Karpas-422 (cell line): Measurements from ENCODE around the gene HUWE1. TPM values are rescaled to one million over a fixed set of nuclear protein-coding genes. Genes with fewer than 3 reads are reported as not detected.

ENCODE experiments used
- DNase-seq: peaks from one replicate; pipeline ENCODE4 v3.0.0-alpha.2; 2015
- H2AFZ ChIP-seq: fragments of 200-600 bp; sonication (generic); 2 replicates; pipeline ENCODE4 v1.6.1; 2014; ENCODE audit warnings: antibody characterized with exemption, low read length, mixed read lengths
- H3K27ac ChIP-seq: fragments of 200-600 bp; sonication (generic); 2 replicates; pipeline ENCODE4 v1.5.1; 2014; ENCODE audit warnings: mild to moderate bottlenecking, low read length, moderate library complexity
- H3K27me3 ChIP-seq: fragments of 200-600 bp; sonication (generic); 2 replicates; pipeline ENCODE4 v1.6.1; 2014; ENCODE audit warnings: low read length, mixed read lengths
- H3K36me3 ChIP-seq: fragments of 200-600 bp; sonication (generic); 2 replicates; pipeline ENCODE4 v1.6.1; 2014; ENCODE audit warnings: low read length, mixed read lengths; ENCODE audit not compliant: insufficient read depth
- H3K4me1 ChIP-seq: fragments of 200-600 bp; sonication (generic); 2 replicates; pipeline ENCODE4 v1.6.1; 2014; ENCODE audit warnings: mild to moderate bottlenecking, low read length, mixed read lengths
- H3K4me2 ChIP-seq: fragments of 200-600 bp; sonication (generic); 2 replicates; pipeline ENCODE4 v1.6.1; 2014; ENCODE audit warnings: low read length, low read depth, mild to moderate bottlenecking; ENCODE audit not compliant: poor library complexity, severe bottlenecking
- H3K4me3 ChIP-seq: fragments of 200-600 bp; sonication (generic); 2 replicates; pipeline ENCODE4 v1.5.1; 2014; ENCODE audit warnings: mild to moderate bottlenecking, antibody characterized with exemption, low read length, mixed read lengths
- H3K79me2 ChIP-seq: fragments of 200-600 bp; sonication (generic); 2 replicates; pipeline ENCODE4 v1.6.1; 2014; ENCODE audit warnings: mild to moderate bottlenecking, low read length, mixed read lengths
- H3K9ac ChIP-seq: fragments of 200-600 bp; sonication (generic); 2 replicates; pipeline ENCODE4 v1.6.0; 2014; ENCODE audit warnings: low read length
- H3K9me2 ChIP-seq: fragments of 200-600 bp; sonication (generic), shearing (Covaris generic); replicated peaks from 2 replicates; pipeline ENCODE4 v1.6.0; 2014; ENCODE audit warnings: mild to moderate bottlenecking, low read length, moderate library complexity; ENCODE audit not compliant: insufficient read depth
- H3K9me3 ChIP-seq: fragments of 300-700, 200-600 bp; sonication (generic); 2 replicates; pipeline ENCODE4 v1.6.1; 2014; ENCODE audit warnings: low read length, mixed read lengths
- H4K20me1 ChIP-seq: fragments of 200-600 bp; sonication (generic); 2 replicates; pipeline ENCODE4 v1.6.1; 2014; ENCODE audit warnings: mild to moderate bottlenecking, antibody characterized with exemption, low read length, low read depth; ENCODE audit not compliant: insufficient read depth
- total RNA-seq: library from RNA; depleted of rRNA; stranded (reverse); fragments of >200 nt; shearing (Covaris generic); gene quantifications from 2 replicates; pipeline ENCODE4 v1.2.3, GENCODE V29; 2014; ENCODE audit warnings: low replicate concordance

Gene HUWE1
- total RNA-seq, 1 experiment from 2014 or later, result 104 TPM

DNA sequence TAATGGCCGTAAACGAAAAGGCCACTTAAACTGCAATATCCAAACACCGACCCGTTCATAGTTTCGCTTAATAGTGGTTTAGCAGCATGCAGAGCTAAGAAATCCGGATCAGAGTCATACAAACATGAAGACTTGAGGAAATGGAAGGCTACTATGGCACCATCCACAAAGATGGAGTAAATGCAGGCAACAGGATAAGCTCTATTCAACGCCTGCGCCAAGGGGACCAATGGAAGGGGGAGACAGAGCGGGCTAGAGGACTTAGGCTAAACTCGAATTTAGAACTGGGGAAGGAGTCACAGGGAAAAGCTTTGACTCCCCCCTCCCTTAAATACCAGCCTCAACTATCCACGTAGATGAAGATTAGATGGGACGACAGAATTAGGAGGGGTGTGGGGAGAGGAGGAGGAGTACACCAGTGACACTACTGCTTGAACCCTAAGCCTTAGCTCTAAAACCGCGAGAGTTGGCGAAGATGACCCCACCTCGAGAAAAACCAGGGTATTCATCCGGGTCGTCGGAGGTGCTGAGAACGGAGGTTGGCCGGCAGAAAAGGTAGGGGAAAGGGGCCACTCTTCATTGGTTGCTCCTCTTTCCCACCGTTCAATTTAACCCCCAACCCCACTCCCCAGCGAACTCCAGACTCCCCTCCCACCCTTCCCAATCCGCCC, 3.5 kb downstream of the HUWE1 start:
- peak overlapping the region; percentile 83 for H3K4me3 ChIP-seq
- H3K27ac ChIP-seq, result peak overlapping the region; percentile 73
- H2AFZ ChIP-seq, result no peak overlapping the region
- no peaks in the 10 kb centered on the region for H3K9me3 ChIP-seq
- no peaks in the 10 kb centered on the region for H3K27me3 ChIP-seq
- peak overlapping the region; percentile 80 for H3K4me2 ChIP-seq
- peaks cover 25% of the 10 kb centered on the region for H3K4me1 ChIP-seq
- H3K9ac ChIP-seq, result peak overlapping the region; percentile 86
- DNase-seq, result peak; percentile 73
- H3K9me2 ChIP-seq, result no peaks in the 10 kb centered on the region
- peaks cover 68% of the 10 kb centered on the region for H3K79me2 ChIP-seq
- peaks cover 14% of the 10 kb centered on the region; the same call in 1 of the 2 replicates for H4K20me1 ChIP-seq
- peaks cover 24% of the 10 kb centered on the region for H3K36me3 ChIP-seq

DNA sequence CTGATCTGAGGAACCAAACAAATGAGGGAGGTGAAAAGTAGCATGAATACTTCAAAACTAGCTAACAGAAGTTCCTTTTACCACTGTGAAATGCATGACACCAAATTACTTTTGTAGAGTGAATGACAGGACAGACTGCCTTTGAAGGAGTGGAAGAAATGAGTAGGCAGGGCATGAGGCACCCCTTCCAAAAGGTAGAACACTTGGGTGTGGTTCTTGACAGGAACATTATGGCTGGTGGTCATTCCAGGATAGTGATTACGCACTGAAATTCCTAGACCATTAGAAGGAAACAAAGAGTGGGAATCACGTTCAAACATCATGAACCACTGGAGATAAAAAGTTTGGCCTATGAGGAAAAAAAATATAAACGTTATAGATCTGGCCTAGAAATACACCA, 4.9 kb downstream of the HUWE1 start:
- DNase-seq, result no peak
- Histone ChIP-seq H3K4me3 (no peak overlapping the region), H3K9ac (no peak overlapping the region), H3K4me2 (peak overlapping the region; percentile 11), H3K79me2 (peaks cover 82% of the 10 kb centered on the region), H3K27ac (no peak overlapping the region), H3K4me1 (peaks cover 21% of the 10 kb centered on the region), H3K27me3 (no peaks in the 10 kb centered on the region), H3K36me3 (peaks cover 30% of the 10 kb centered on the region), H4K20me1 (peaks cover 15% of the 10 kb centered on the region; the same call in 1 of the 2 replicates), H2AFZ (no peak overlapping the region), H3K9me2 (no peaks in the 10 kb centered on the region), H3K9me3 (no peaks in the 10 kb centered on the region)

DNA sequence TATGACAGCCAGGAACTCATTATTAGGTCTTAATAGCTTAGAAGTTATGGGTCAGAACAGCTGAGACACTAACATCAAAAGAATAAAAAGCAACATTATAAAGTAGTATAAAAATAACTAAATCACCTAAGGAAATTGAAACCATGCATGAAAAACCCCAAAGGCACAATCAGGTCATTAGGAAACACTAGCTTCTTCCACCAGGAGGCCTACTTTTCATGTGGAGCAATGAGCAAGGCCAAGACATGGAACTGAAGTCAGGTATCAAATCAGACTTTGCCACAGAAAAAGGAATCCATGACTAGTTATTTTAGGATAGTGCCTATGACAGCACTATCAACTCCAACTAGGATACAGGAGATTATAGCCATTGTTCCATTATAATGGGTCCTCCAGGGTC, 7.9 kb downstream of the HUWE1 start:
- no peaks in the 10 kb centered on the region for H3K9me2 ChIP-seq
- peaks cover 42% of the 10 kb centered on the region for H3K36me3 ChIP-seq
- no peaks in the 10 kb centered on the region for H3K27me3 ChIP-seq
- H3K4me1 ChIP-seq, result peaks cover 14% of the 10 kb centered on the region
- peak; percentile 43 for DNase-seq
- no peak overlapping the region for H3K4me3 ChIP-seq
- no peaks in the 10 kb centered on the region for H3K9me3 ChIP-seq
- H4K20me1 ChIP-seq, result peaks cover 21% of the 10 kb centered on the region; the same call in 1 of the 2 replicates
- H3K79me2 ChIP-seq, result peaks cover 99% of the 10 kb centered on the region
- H2AFZ ChIP-seq, result no peak overlapping the region
- H3K9ac ChIP-seq, result no peak overlapping the region
- H3K27ac ChIP-seq, result no peak overlapping the region
- no peak overlapping the region for H3K4me2 ChIP-seq

DNA sequence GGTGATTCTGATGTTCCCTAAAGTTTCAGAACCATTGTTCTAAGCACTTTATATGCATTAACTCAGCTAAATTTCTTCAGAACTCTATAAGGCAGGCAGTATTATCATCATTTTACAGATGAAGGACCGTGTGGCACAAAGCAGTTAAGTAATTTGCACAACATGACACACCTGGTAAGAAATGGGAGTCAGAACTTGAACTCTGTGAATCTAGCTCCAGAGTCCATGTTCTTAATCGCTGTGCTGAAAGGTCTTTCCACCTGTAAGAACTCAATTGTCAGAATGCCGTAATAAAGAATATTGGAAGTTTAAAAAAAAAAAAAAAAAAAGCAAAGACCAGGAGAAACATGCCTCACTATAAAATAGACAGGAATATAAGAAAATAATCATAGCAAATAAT, 9.2 kb downstream of the HUWE1 start:
- Histone ChIP-seq H3K36me3 (peaks cover 44% of the 10 kb centered on the region), H3K27me3 (no peaks in the 10 kb centered on the region), H3K9me3 (no peaks in the 10 kb centered on the region), H3K4me2 (no peak overlapping the region), H2AFZ (no peak overlapping the region), H3K9me2 (no peaks in the 10 kb centered on the region), H3K9ac (no peak overlapping the region), H3K4me1 (peaks cover 8% of the 10 kb centered on the region), H4K20me1 (peaks cover 13% of the 10 kb centered on the region; the same call in 1 of the 2 replicates), H3K27ac (no peak overlapping the region), H3K4me3 (no peak overlapping the region), H3K79me2 (peaks cover 97% of the 10 kb centered on the region)
- no peak for DNase-seq

DNA sequence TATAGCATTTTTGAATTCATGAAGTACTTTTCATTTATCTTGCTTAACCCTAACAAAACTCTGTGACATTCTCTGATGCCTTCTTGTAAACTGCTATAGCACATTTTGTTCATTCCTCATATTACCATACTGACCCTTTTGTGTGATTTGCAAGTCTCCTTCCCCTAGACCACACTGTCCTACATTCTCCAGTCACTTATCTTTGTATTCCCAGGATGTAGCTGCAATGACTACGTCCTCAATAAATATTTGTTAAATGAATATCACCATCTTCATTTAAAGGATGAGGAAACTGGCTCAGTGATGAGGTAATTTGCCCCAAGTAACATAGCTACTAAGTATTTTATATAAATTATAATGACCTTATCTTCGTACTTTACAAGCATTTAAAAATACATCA, 11.9 kb downstream of the HUWE1 start:
- Histone ChIP-seq H3K4me3 (no peak overlapping the region), H3K27me3 (no peaks in the 10 kb centered on the region), H3K9ac (no peak overlapping the region), H3K4me1 (no peaks in the 10 kb centered on the region), H2AFZ (no peak overlapping the region), H3K36me3 (peaks cover 35% of the 10 kb centered on the region), H3K9me2 (no peaks in the 10 kb centered on the region), H3K9me3 (no peaks in the 10 kb centered on the region), H3K79me2 (peaks cover 90% of the 10 kb centered on the region), H3K4me2 (no peak overlapping the region), H3K27ac (no peak overlapping the region), H4K20me1 (0 out of 2 replicates have a peak, but pooled peaks cover 6% of the 10 kb centered on the region)
- no peak for DNase-seq

DNA sequence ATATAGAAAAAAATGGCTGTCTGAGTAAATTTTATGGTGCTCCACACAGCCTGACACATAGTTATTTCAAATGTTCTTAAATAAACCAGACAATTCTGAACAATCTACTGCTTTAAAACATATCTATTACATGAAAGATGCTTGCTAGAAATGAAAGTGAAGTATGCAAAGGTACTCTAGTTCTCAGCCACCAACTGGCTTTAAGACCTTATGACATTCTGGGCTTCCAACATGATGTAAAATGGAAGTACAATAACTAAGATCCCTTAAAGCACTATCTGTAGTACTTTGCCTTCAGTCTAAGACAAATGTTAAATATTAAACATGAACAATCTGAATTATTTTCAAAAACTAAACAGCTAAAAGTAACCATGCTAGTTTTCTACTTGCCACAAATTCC, 17.3 kb downstream of the HUWE1 start:
- Histone ChIP-seq H3K27ac (no peak overlapping the region), H3K36me3 (peaks cover 24% of the 10 kb centered on the region; the same call in 1 of the 2 replicates), H3K4me2 (no peak overlapping the region), H4K20me1 (peaks cover 6% of the 10 kb centered on the region; the same call in 1 of the 2 replicates), H2AFZ (no peak overlapping the region), H3K9ac (no peak overlapping the region), H3K79me2 (peaks cover 90% of the 10 kb centered on the region), H3K9me3 (no peaks in the 10 kb centered on the region), H3K9me2 (no peaks in the 10 kb centered on the region), H3K4me3 (no peak overlapping the region), H3K27me3 (no peaks in the 10 kb centered on the region), H3K4me1 (no peaks in the 10 kb centered on the region)
- DNase-seq, result no peak

DNA sequence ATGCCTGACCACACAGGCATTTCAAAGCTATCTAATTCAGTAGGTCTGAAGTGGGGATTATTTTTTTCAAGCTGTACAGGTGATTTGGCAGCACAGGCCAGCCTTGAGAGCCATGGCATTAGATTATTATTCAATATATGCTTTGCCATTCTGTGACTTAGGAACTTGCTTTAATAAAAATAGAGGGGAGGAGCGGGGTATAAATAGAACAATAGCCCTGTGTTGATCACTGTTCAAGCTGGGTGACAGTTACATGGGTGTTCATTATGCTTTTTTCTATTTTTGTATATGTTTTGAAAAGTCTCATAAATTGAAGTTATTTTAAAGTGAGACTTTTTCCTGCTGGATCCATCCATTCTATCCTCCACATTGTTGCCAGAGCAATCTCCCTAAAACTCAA, 20.3 kb downstream of the HUWE1 start:
- no peak for DNase-seq
- Histone ChIP-seq H3K9ac (no peak overlapping the region), H3K27me3 (no peaks in the 10 kb centered on the region), H3K9me3 (no peaks in the 10 kb centered on the region), H3K9me2 (no peaks in the 10 kb centered on the region), H2AFZ (no peak overlapping the region), H4K20me1 (peaks cover 6% of the 10 kb centered on the region; the same call in 1 of the 2 replicates), H3K4me3 (no peak overlapping the region), H3K79me2 (peaks cover 95% of the 10 kb centered on the region), H3K27ac (no peak overlapping the region), H3K36me3 (peaks cover 21% of the 10 kb centered on the region; the same call in 1 of the 2 replicates), H3K4me1 (no peaks in the 10 kb centered on the region), H3K4me2 (no peak overlapping the region)

DNA sequence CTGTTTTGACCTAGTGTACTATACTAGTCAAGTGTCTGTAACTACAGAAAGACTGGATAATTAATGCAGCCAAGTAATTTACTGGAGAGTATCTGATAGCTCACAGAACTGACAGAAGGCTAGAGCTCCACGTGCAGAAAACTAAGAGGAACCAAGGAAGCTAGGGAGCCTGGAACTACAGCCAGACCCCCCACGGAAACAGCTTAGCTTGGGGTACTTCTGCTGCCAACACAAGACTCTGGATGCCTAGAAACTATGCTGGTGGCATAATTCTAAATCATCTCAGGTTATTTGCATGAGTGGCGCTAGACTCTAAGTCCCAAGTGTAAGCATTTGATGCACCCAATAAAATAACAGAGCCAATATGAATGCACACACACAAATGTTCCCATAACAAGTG, 26.5 kb downstream of the HUWE1 start:
- H3K4me2 ChIP-seq, result no peak overlapping the region
- H3K27me3 ChIP-seq, result no peaks in the 10 kb centered on the region
- peaks cover 12% of the 10 kb centered on the region; the same call in 1 of the 2 replicates for H4K20me1 ChIP-seq
- H3K9me3 ChIP-seq, result no peaks in the 10 kb centered on the region
- no peak for DNase-seq
- no peaks in the 10 kb centered on the region for H3K9me2 ChIP-seq
- no peak overlapping the region for H2AFZ ChIP-seq
- no peaks in the 10 kb centered on the region; the same call in 1 of the 2 replicates for H3K36me3 ChIP-seq
- H3K4me3 ChIP-seq, result no peak overlapping the region
- no peaks in the 10 kb centered on the region for H3K4me1 ChIP-seq
- H3K9ac ChIP-seq, result no peak overlapping the region
- H3K27ac ChIP-seq, result no peak overlapping the region
- H3K79me2 ChIP-seq, result peaks cover 91% of the 10 kb centered on the region
